HG02610 (cell line): ENCODE data around the gene OR6Q1.

ENCODE experiments used
- ATAC-seq: cut with Tn5 transposase; IDR thresholded peaks from one replicate; pipeline ENCODE4 v1.9.1; 2021; ENCODE audit warnings: mild to moderate bottlenecking, moderate library complexity; ENCODE audit not compliant: unreplicated experiment

The OR6Q1 gene

GRCh38 chr11:58057481-58057880, 26.7 kb downstream of the OR6Q1 start:
- no peak for ATAC-seq

- no peak for ATAC-seq
Observed at GRCh38 chr11:58058276-58059006, 27.7 kb downstream of the OR6Q1 start.

- no peak for ATAC-seq
Observed at GRCh38 chr11:58059007-58059350, 28.2 kb downstream of the OR6Q1 start.

GRCh38 chr11:58060535-58060934, 29.8 kb downstream of the OR6Q1 start:
- no peak for ATAC-seq

GRCh38 chr11:58060939-58061672, 30.4 kb downstream of the OR6Q1 start:
- ATAC-seq: no peak

GRCh38 chr11:58061813-58062212, 31.1 kb downstream of the OR6Q1 start:
- no peak for ATAC-seq

- ATAC-seq: no peak
Observed at GRCh38 chr11:58067685-58068084, 36.9 kb downstream of the OR6Q1 start.

GRCh38 chr11:58068655-58069054, 37.9 kb downstream of the OR6Q1 start:
- ATAC-seq: no peak

- no peak for ATAC-seq
Observed at GRCh38 chr11:58070585-58070984, 39.8 kb downstream of the OR6Q1 start.

- no peak for ATAC-seq
Observed at GRCh38 chr11:58075781-58076180, 45.0 kb downstream of the OR6Q1 start.
